HEK293T (cell line): ENCODE results near the gene ARHGAP45.

Source experiments
- ARNT ChIP-seq: fragments of 450-650 bp; IDR thresholded peaks from 2 replicates; pipeline ENCODE4 v1.6.1; 2017; ENCODE audit warnings: mild to moderate bottlenecking
- ELF4 ChIP-seq: fragments of 450-650 bp; IDR thresholded peaks from 2 replicates; pipeline ENCODE4 v1.6.1; 2017; ENCODE audit warnings: antibody characterized with exemption
- SP1 ChIP-seq: fragments of 450-650 bp; IDR thresholded peaks from 2 replicates; pipeline ENCODE4 v1.6.1; 2017
- TARDBP ChIP-seq: fragments of 450-650 bp; IDR thresholded peaks from 2 replicates; pipeline ENCODE4 v1.6.1; 2016
- ZNF384 ChIP-seq: fragments of 450-650 bp; IDR thresholded peaks from 2 replicates; pipeline ENCODE4 v1.6.1; 2016

GRCh38 chr19:1107661-1108261 is 40.8 kb downstream of the ARHGAP45 start:
- TF ChIP-seq SP1 (no peak), ZNF384 (no peak), ARNT (no peak), ELF4 (no peak), TARDBP (no peak)
